Neural cell (in vitro differentiated cells): Measurements from ENCODE around the gene CACNA1C. TPM values are rescaled to one million over a fixed set of nuclear protein-coding genes. Genes with fewer than 3 reads are reported as not detected.

ENCODE experiments used
- H2AFZ ChIP-seq: fragments of 200-600, 300-800 bp; sonication (generic), shearing (Covaris generic); 2 replicates; pipeline ENCODE4 v1.6.0; 2014; ENCODE audit warnings: low read depth, mild to moderate bottlenecking, antibody characterized with exemption, low read length, moderate library complexity
- H3F3A ChIP-seq: fragments of 200-600 bp; shearing (Covaris generic); 2 replicates; pipeline ENCODE4 v1.6.1; 2016; ENCODE audit warnings: mild to moderate bottlenecking, moderate library complexity, mixed read lengths, antibody characterized with exemption, low read length; ENCODE audit not compliant: insufficient read depth, poor library complexity, severe bottlenecking
- H3K27ac ChIP-seq: fragments of 200-600, 300-800 bp; sonication (generic), shearing (Covaris generic); 2 replicates; pipeline ENCODE4 v1.5.1; 2014; ENCODE audit warnings: mild to moderate bottlenecking, low read length, moderate library complexity
- H3K27me3 ChIP-seq: fragments of 300-800, 200-600 bp; sonication (generic), shearing (Covaris generic); 2 replicates; pipeline ENCODE4 v1.6.0; 2014; ENCODE audit warnings: mild to moderate bottlenecking, low read depth, low read length, moderate library complexity; ENCODE audit not compliant: insufficient read depth
- H3K36me3 ChIP-seq: fragments of 300-800, 200-600 bp; sonication (generic), shearing (Covaris generic); 2 replicates; pipeline ENCODE4 v1.5.1; 2014; ENCODE audit warnings: mild to moderate bottlenecking, antibody characterized with exemption, low read length, moderate library complexity; ENCODE audit not compliant: insufficient read depth
- H3K4me2 ChIP-seq: fragments of 300-800, 200-600 bp; sonication (generic), shearing (Covaris generic); 2 replicates; pipeline ENCODE4 v1.6.0; 2014; ENCODE audit warnings: mild to moderate bottlenecking, low read length
- H3K4me3 ChIP-seq: fragments of 300-800, 200-600 bp; sonication (generic), shearing (Covaris generic); 2 replicates; pipeline ENCODE4 v1.5.1; 2014; ENCODE audit warnings: mild to moderate bottlenecking, low read length, moderate library complexity
- H3K79me2 ChIP-seq: fragments of 200-600 bp; shearing (Covaris generic); replicated peaks from 2 replicates; pipeline ENCODE4 v1.6.0; 2014; ENCODE audit warnings: mild to moderate bottlenecking, low read length, moderate library complexity; ENCODE audit not compliant: insufficient read depth
- H3K9ac ChIP-seq: fragments of 300-800, 200-600 bp; sonication (generic), shearing (Covaris generic); 2 replicates; pipeline ENCODE4 v1.6.1; 2016; ENCODE audit warnings: mild to moderate bottlenecking, low read length, mixed read lengths
- H3K9me2 ChIP-seq: fragments of 200-600 bp; shearing (Covaris generic); 2 replicates; pipeline ENCODE4 v1.6.1; 2016; ENCODE audit warnings: mild to moderate bottlenecking, low read length, mixed read lengths; ENCODE audit not compliant: insufficient read depth
- H3K9me3 ChIP-seq: fragments of 200-600, 300-800 bp; sonication (generic), shearing (Covaris generic); 2 replicates; pipeline ENCODE4 v1.6.1; 2016; ENCODE audit warnings: mild to moderate bottlenecking, mixed run types, low read length, moderate library complexity, mixed read lengths
- H4K20me1 ChIP-seq: fragments of 200-600 bp; shearing (Covaris generic); 2 replicates; pipeline ENCODE4 v1.6.1; 2016; ENCODE audit warnings: mild to moderate bottlenecking, mixed run types; ENCODE audit not compliant: insufficient read depth
- EP300 ChIP-seq: fragments of 450-650 bp; conservative IDR thresholded peaks from 2 replicates; pipeline ENCODE4 v1.6.1; 2014; ENCODE audit warnings: antibody characterized with exemption, mild to moderate bottlenecking, moderate library complexity; ENCODE audit not compliant: poor library complexity, severe bottlenecking
- EZH2 ChIP-seq: fragments of 200-600, 300-800 bp; shearing (Covaris generic), sonication (generic); IDR thresholded peaks from 2 replicates; pipeline ENCODE4 v1.6.1; 2014; ENCODE audit warnings: antibody characterized with exemption, low read length, borderline replicate concordance, mild to moderate bottlenecking; ENCODE audit not compliant: insufficient read depth, poor library complexity, severe bottlenecking
- MXI1 ChIP-seq: fragments of 450-650 bp; conservative IDR thresholded peaks from 2 replicates; pipeline ENCODE4 v1.6.1; 2014; ENCODE audit warnings: antibody characterized with exemption, mild to moderate bottlenecking; ENCODE audit not compliant: poor library complexity, severe bottlenecking
- POLR2AphosphoS5 ChIP-seq: IDR thresholded peaks from 2 replicates; pipeline ENCODE4 v1.6.1; 2012
- RAD21 ChIP-seq: fragments of 450-650 bp; conservative IDR thresholded peaks from 2 replicates; pipeline ENCODE4 v1.6.1; 2014; ENCODE audit warnings: antibody characterized with exemption, mild to moderate bottlenecking, moderate library complexity
- SMC3 ChIP-seq: fragments of 450-650 bp; conservative IDR thresholded peaks from 2 replicates; pipeline ENCODE4 v1.6.1; 2014; ENCODE audit warnings: antibody characterized with exemption, mild to moderate bottlenecking, moderate library complexity; ENCODE audit not compliant: poor library complexity
- TAF1 ChIP-seq: IDR thresholded peaks from 2 replicates; pipeline ENCODE4 v1.6.1; 2012; ENCODE audit warnings: low read depth
- polyA plus RNA-seq: library from polyadenylated mRNA; depleted of rRNA; stranded (reverse); fragments of >200 nt; gene quantifications from 2 replicates; pipeline ENCODE4 v1.2.3, GENCODE V29; 2014
- TF ChIP-seq, protein P1 (sequence below): fragments of 450-650 bp; IDR thresholded peaks from 2 replicates; pipeline ENCODE4 v1.5.1; 2014; ENCODE audit warnings: antibody characterized with exemption, mild to moderate bottlenecking, moderate library complexity; ENCODE audit not compliant: poor library complexity, severe bottlenecking
- TF ChIP-seq, protein P2 (sequence below): IDR thresholded peaks from 2 replicates; pipeline ENCODE4 v1.6.1; 2012; ENCODE audit warnings: borderline replicate concordance

CACNA1C gene
- polyA plus RNA-seq, 1 donor from 2014 or later, result 9.7 TPM

DNA sequence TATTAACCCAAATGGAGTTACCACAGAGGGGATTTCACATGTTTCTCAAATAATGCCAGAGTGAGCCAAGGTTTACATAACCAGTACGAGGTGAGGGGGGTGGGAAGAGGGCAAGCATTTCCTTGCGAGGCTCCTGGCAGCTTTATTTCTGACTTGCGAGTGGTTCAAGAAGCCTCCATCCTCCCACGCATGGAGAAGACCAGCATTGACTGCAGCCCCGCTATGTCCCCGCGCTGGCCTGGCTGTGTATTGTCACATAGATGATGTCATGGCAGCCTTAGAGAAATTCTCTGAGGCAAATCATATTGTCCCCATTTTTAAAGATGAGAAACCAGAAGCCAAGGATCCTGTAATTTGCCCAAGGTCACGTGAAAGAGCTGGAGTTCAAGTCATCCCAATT is 188.2 kb downstream of the CACNA1C start (continued):
- TF ChIP-seq EP300 (no peak), POLR2AphosphoS5 (no peak)

DNA sequence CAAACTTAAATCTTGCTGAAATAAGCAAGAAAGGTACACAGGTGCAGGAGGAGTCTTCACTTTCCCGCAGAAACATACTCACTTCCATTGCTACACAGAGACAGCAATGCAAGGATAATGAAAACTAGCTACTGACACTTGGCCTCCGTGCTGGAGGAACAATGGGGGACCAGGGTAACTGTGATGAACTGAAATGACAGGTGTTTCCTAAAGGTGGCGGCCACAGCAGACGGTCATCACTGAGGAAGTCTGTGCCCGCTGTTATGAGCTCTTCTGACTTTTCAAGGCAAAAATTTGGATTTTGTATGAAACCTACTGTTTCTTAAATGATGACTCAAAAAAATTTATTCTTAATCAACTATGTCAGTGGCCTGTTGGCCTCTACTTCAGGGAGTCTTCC is 189.4 kb downstream of the CACNA1C start:
- H3K27me3 ChIP-seq, result no peaks in the 10 kb centered on the region

DNA sequence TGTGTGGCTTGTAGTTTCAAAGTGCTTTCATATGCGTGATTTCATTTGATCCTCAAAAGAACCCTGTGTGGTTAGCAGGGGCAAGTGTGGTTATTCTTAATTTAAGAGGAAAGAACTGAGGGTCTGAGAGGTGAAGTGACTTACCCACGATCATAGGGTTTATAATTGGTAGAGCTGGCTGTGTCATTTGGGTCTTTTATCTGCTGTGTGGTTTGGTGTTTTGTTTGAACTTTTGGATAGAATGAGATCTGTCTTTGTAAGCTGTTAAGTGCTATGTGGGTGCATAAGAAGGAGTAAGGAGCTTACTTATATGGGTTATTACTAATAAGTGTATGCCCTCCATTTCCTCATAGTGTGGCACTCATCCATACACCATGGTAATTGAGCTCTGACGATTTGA is 190.0 kb downstream of the CACNA1C start:
- no peak overlapping the region for H2AFZ ChIP-seq
- H3K9me2 ChIP-seq, result no peaks in the 10 kb centered on the region
- H3K36me3 ChIP-seq, result no peaks in the 10 kb centered on the region
- H3K27ac ChIP-seq, result no peak overlapping the region
- H3K27me3 ChIP-seq, result no peaks in the 10 kb centered on the region
- no peaks in the 10 kb centered on the region for H4K20me1 ChIP-seq
- no peak overlapping the region for H3K4me2 ChIP-seq
- no peaks in the 10 kb centered on the region for H3K79me2 ChIP-seq
- no peak overlapping the region for H3K9ac ChIP-seq
- no peak for TF ChIP-seq RAD21
- TF ChIP-seq TAF1, result no peak
- no peak for TF ChIP-seq SMC3
- TF ChIP-seq, protein P1, sequence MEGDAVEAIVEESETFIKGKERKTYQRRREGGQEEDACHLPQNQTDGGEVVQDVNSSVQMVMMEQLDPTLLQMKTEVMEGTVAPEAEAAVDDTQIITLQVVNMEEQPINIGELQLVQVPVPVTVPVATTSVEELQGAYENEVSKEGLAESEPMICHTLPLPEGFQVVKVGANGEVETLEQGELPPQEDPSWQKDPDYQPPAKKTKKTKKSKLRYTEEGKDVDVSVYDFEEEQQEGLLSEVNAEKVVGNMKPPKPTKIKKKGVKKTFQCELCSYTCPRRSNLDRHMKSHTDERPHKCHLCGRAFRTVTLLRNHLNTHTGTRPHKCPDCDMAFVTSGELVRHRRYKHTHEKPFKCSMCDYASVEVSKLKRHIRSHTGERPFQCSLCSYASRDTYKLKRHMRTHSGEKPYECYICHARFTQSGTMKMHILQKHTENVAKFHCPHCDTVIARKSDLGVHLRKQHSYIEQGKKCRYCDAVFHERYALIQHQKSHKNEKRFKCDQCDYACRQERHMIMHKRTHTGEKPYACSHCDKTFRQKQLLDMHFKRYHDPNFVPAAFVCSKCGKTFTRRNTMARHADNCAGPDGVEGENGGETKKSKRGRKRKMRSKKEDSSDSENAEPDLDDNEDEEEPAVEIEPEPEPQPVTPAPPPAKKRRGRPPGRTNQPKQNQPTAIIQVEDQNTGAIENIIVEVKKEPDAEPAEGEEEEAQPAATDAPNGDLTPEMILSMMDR, result no peak
- TF ChIP-seq POLR2AphosphoS5, result no peak
- TF ChIP-seq, protein P2, sequence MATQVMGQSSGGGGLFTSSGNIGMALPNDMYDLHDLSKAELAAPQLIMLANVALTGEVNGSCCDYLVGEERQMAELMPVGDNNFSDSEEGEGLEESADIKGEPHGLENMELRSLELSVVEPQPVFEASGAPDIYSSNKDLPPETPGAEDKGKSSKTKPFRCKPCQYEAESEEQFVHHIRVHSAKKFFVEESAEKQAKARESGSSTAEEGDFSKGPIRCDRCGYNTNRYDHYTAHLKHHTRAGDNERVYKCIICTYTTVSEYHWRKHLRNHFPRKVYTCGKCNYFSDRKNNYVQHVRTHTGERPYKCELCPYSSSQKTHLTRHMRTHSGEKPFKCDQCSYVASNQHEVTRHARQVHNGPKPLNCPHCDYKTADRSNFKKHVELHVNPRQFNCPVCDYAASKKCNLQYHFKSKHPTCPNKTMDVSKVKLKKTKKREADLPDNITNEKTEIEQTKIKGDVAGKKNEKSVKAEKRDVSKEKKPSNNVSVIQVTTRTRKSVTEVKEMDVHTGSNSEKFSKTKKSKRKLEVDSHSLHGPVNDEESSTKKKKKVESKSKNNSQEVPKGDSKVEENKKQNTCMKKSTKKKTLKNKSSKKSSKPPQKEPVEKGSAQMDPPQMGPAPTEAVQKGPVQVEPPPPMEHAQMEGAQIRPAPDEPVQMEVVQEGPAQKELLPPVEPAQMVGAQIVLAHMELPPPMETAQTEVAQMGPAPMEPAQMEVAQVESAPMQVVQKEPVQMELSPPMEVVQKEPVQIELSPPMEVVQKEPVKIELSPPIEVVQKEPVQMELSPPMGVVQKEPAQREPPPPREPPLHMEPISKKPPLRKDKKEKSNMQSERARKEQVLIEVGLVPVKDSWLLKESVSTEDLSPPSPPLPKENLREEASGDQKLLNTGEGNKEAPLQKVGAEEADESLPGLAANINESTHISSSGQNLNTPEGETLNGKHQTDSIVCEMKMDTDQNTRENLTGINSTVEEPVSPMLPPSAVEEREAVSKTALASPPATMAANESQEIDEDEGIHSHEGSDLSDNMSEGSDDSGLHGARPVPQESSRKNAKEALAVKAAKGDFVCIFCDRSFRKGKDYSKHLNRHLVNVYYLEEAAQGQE, result no peak
- TF ChIP-seq EP300, result no peak
- no peak for TF ChIP-seq EZH2
- no peak for TF ChIP-seq MXI1
- no peaks in the 10 kb centered on the region for H3K9me3 ChIP-seq
- H3K4me3 ChIP-seq, result no peak overlapping the region
- H3F3A ChIP-seq, result peaks cover 7% of the 10 kb centered on the region

More for the DNA sequence above, 189.4 kb downstream of the CACNA1C start:
- Histone ChIP-seq H3K4me2 (no peak overlapping the region), H3K9me3 (no peaks in the 10 kb centered on the region), H3K9me2 (no peaks in the 10 kb centered on the region), H3K36me3 (no peaks in the 10 kb centered on the region), H3F3A (peaks cover 7% of the 10 kb centered on the region), H3K4me3 (no peak overlapping the region), H2AFZ (no peak overlapping the region), H3K9ac (no peak overlapping the region), H3K27ac (no peak overlapping the region), H4K20me1 (no peaks in the 10 kb centered on the region), H3K79me2 (no peaks in the 10 kb centered on the region)
- TF ChIP-seq, protein P1, result no peak
- TF ChIP-seq EZH2, result no peak
- no peak for TF ChIP-seq MXI1
- no peak for TF ChIP-seq TAF1
- no peak for TF ChIP-seq POLR2AphosphoS5
- no peak for TF ChIP-seq RAD21
- TF ChIP-seq EP300, result no peak
- TF ChIP-seq, protein P2, result no peak
- TF ChIP-seq SMC3, result no peak
